DOHH2 (cell line): ENCODE results near the gene FBXW7.

Experiments used
- EZH2phosphoT487 ChIP-seq: fragments of 200-600 bp; sonication (generic); IDR thresholded peaks from 2 replicates; pipeline ENCODE4 v1.6.1; 2017; ENCODE audit warnings: borderline replicate concordance, mild to moderate bottlenecking, antibody characterized with exemption, low read length, moderate library complexity, mixed read lengths
- TF ChIP-seq, protein P1 (sequence below): fragments of 200-600 bp; sonication (generic); IDR thresholded peaks from one replicate; pipeline ENCODE4 v1.5.1; 2014; ENCODE audit warnings: antibody characterized with exemption, mild to moderate bottlenecking, low read depth, low read length; ENCODE audit not compliant: poor library complexity, severe bottlenecking

GRCh38 chr4:152357206-152357605, 178.7 kb downstream of the FBXW7 start:
- TF ChIP-seq, protein P1, sequence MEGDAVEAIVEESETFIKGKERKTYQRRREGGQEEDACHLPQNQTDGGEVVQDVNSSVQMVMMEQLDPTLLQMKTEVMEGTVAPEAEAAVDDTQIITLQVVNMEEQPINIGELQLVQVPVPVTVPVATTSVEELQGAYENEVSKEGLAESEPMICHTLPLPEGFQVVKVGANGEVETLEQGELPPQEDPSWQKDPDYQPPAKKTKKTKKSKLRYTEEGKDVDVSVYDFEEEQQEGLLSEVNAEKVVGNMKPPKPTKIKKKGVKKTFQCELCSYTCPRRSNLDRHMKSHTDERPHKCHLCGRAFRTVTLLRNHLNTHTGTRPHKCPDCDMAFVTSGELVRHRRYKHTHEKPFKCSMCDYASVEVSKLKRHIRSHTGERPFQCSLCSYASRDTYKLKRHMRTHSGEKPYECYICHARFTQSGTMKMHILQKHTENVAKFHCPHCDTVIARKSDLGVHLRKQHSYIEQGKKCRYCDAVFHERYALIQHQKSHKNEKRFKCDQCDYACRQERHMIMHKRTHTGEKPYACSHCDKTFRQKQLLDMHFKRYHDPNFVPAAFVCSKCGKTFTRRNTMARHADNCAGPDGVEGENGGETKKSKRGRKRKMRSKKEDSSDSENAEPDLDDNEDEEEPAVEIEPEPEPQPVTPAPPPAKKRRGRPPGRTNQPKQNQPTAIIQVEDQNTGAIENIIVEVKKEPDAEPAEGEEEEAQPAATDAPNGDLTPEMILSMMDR: no peak
- no peak for TF ChIP-seq EZH2phosphoT487
